K562 (cell line): Measurements from ENCODE around the gene DNAJB6. TPM values are rescaled to one million over a fixed set of nuclear protein-coding genes. Genes with fewer than 3 reads are reported as not detected.

ENCODE experiments used
- CHD2 ChIP-seq: IDR thresholded peaks from 2 replicates; pipeline ENCODE4 v1.6.1; 2011; ENCODE audit warnings: low read depth, low read length
- CHD4 ChIP-seq: fragments of 200-600 bp; sonication (generic); IDR thresholded peaks from 3 replicates; pipeline ENCODE4 v1.6.1; 2012; ENCODE audit warnings: low read depth, mild to moderate bottlenecking, mixed read lengths, low read length, inconsistent platforms; ENCODE audit not compliant: insufficient read depth, insufficient replicate concordance, poor library complexity, severe bottlenecking
- E2F1 ChIP-seq: sonication (generic); formaldehyde crosslinking; IDR thresholded peaks from 2 replicates; pipeline ENCODE4 v1.8.1; 2023; ENCODE audit warnings: mild to moderate bottlenecking, missing genetic modification reagents, moderate library complexity
- FOXP1 ChIP-seq: sonication (generic); formaldehyde crosslinking; IDR thresholded peaks from 2 replicates; pipeline ENCODE4 v1.8.0; 2022; ENCODE audit warnings: mild to moderate bottlenecking, missing genetic modification reagents
- HOMEZ ChIP-seq: fragments of 250-450 bp; sonication (Bioruptor Pico); IDR thresholded peaks from 2 replicates; pipeline ENCODE4 v1.4.0; 2020; ENCODE audit warnings: mild to moderate bottlenecking, moderate library complexity
- KLF13 ChIP-seq: fragments of 450-650 bp; IDR thresholded peaks from 2 replicates; pipeline ENCODE4 v1.6.1; 2016; ENCODE audit warnings: missing genetic modification characterization, low read depth, mild to moderate bottlenecking, missing compliant biosample characterization, moderate library complexity, borderline replicate concordance
- KLF16 ChIP-seq: IDR thresholded peaks from 2 replicates; pipeline ENCODE4 v1.6.1; 2016; ENCODE audit warnings: antibody characterized with exemption
- MTA1 ChIP-seq: fragments of 450-650 bp; IDR thresholded peaks from 2 replicates; pipeline ENCODE4 v1.6.1; 2017; ENCODE audit warnings: borderline replicate concordance
- MTA2 ChIP-seq: fragments of 450-650 bp; IDR thresholded peaks from 2 replicates; pipeline ENCODE4 v1.6.1; 2016; ENCODE audit warnings: low read depth
- NEUROD1 ChIP-seq: fragments of 150-350 bp; IDR thresholded peaks from 2 replicates; pipeline ENCODE4 v1.6.1; 2014; ENCODE audit warnings: borderline replicate concordance, low read length, low read depth; ENCODE audit not compliant: partially characterized antibody
- POLR2B ChIP-seq: fragments of 450-650 bp; IDR thresholded peaks from 2 replicates; pipeline ENCODE4 v1.6.1; 2018; ENCODE audit warnings: low read depth; ENCODE audit not compliant: partially characterized antibody
- POU5F1 ChIP-seq: fragments of 150-350 bp; IDR thresholded peaks from 2 replicates; pipeline ENCODE4 v1.6.1; 2014; ENCODE audit warnings: borderline replicate concordance, low read length, low read depth, mild to moderate bottlenecking; ENCODE audit not compliant: partially characterized antibody
- PRPF4 ChIP-seq: fragments of 200-400 bp; formaldehyde crosslinking; IDR thresholded peaks from one replicate; pipeline ENCODE4 v1.6.1; 2017; ENCODE audit warnings: low read length, low read depth, mild to moderate bottlenecking; ENCODE audit not compliant: insufficient read depth, poor library complexity, severe bottlenecking
- RBBP5 ChIP-seq: fragments of 200-600 bp; sonication (generic); IDR thresholded peaks from 2 replicates; pipeline ENCODE4 v1.6.1; 2012; ENCODE audit warnings: borderline replicate concordance, mild to moderate bottlenecking, low read length, control low read depth, inconsistent platforms; ENCODE audit not compliant: insufficient read depth, poor library complexity, severe bottlenecking
- SPI1 ChIP-seq: IDR thresholded peaks from 2 replicates; pipeline ENCODE4 v1.6.1; 2011; ENCODE audit warnings: low read depth, low read length, control low read depth, borderline replicate concordance
- WHSC1 ChIP-seq: IDR thresholded peaks from one replicate; pipeline ENCODE4 v1.6.1; 2012; ENCODE audit warnings: low read length, control low read depth, inconsistent platforms
- ZKSCAN1 ChIP-seq: fragments of 150-350 bp; IDR thresholded peaks from 2 replicates; pipeline ENCODE4 v1.6.1; 2016; ENCODE audit warnings: low read depth, low read length
- ZNF121 ChIP-seq: sonication (generic); formaldehyde crosslinking; conservative IDR thresholded peaks from 2 replicates; pipeline ENCODE4 v1.8.0; 2022; ENCODE audit warnings: missing genetic modification reagents
- ZNF512 ChIP-seq: IDR thresholded peaks from 2 replicates; pipeline ENCODE4 v1.6.1; 2016; ENCODE audit warnings: missing genetic modification characterization, missing compliant biosample characterization
- ZNF740 ChIP-seq, 3 experiments: fragments of 200-800 bp in 1 of 3; sonication (Bioruptor generic) in 1 of 3; sonication (generic) in 1 of 3; formaldehyde crosslinking in 1 of 3; IDR thresholded peaks; 2 replicates each; pipeline versions ENCODE4 v1.6.1 to v1.8.0; 2016 to 2022; ENCODE audit warnings: mild to moderate bottlenecking in 2 of 3, missing compliant biosample characterization in 2 of 3, missing genetic modification characterization in 2 of 3, missing genetic modification reagents in 1 of 3
- polyA plus RNA-seq, 8 experiments: library from polyadenylated mRNA; depleted of rRNA in 4 of 8; stranded (reverse) in 5 of 8; unstranded in 3 of 8; fragments of >200 nt; fragmentation: Nextera tagmentation in 2 of 8; fragmentation: Illumina TruSeq in 1 of 8; extraction: Ambion mirVana in 2 of 8; extraction: Trizol in 1 of 8; gene quantifications; 2 replicates each; pipeline versions ENCODE4 v1.2.1 to v1.2.3, GENCODE V29; 2011 to 2014; ENCODE audit warnings: inconsistent platforms in 1 of 8, missing spikeins in 1 of 8
- total RNA-seq, 7 experiments: library from RNA; depleted of rRNA in 6 of 7; stranded (reverse); fragments of >200 nt in 6 of 7; fragmentation: Illumina TruSeq in 2 of 7; extraction: Trizol in 2 of 7; gene quantifications; 2 replicates each; pipeline versions ENCODE4 v1.2.1 to v1.2.3, GENCODE V29; 2011 to 2021; ENCODE audit warnings: low replicate concordance in 1 of 7

The DNAJB6 gene
- total and polyA plus RNA-seq, 9 of the 15 experiments (the other 6 are each of a cell fraction or from before 2014, with no cell fraction given): 84.5 to 158 (median 135) TPM

GRCh38 chr7:157397731-157398691 lies 61.2 kb downstream of the DNAJB6 start (continued):
- TF ChIP-seq PRPF4: no peak
- TF ChIP-seq ZNF740 (CRISPR knock-in tag; IDR thresholded peaks at IDR 0.05): no peak
- TF ChIP-seq ZNF740 (tag; IDR thresholded peaks at IDR 0.05): no peak; a peak in 1 of 4 replicates
- TF ChIP-seq MTA1: peak; percentile 25; the same call in 1 of the 2 replicates
- TF ChIP-seq NEUROD1: peak; percentile 60
- TF ChIP-seq CHD2: no peak
- no peak for TF ChIP-seq POU5F1
- TF ChIP-seq KLF16: peak; percentile 95
- no peak for TF ChIP-seq POLR2B
- TF ChIP-seq SPI1: no peak
- TF ChIP-seq RBBP5: peak; percentile 69
- TF ChIP-seq CHD4: no peak
- TF ChIP-seq KLF13 (tag): 0 out of 2 replicates have a peak, but pooled peaks have one; percentile 51
- 0 out of 2 replicates have a peak, but pooled peaks have one; percentile 33 for TF ChIP-seq FOXP1 (CRISPR knock-in tag)
- TF ChIP-seq MTA2: peak; percentile 84
- TF ChIP-seq ZNF121 (CRISPR knock-in tag): peak; percentile 94
- TF ChIP-seq ZKSCAN1: no peak; the same call in 1 of the 2 replicates
- TF ChIP-seq E2F1 (CRISPR knock-in tag): peak; percentile 59; the same call in 1 of the 2 replicates
- TF ChIP-seq HOMEZ (CRISPR knock-in tag): no peak
- TF ChIP-seq ZNF512 (tag): no peak
- no peak for TF ChIP-seq WHSC1
